CD4-positive, alpha-beta T cell treated with Interleukin-6 for 4 hours (primary cell): ENCODE data around the gene CLASP1.
"Not testable (repeated sequence)": the region's sequence is repeated elsewhere in the genome, so short reads cannot be mapped to it uniquely, and the experiment has no call there.

Experiments used
- DNase-seq: peaks from one replicate; pipeline ENCODE4 v3.0.0-alpha.2; 2020; ENCODE audit warnings: mixed read lengths

The CLASP1 gene

DNA sequence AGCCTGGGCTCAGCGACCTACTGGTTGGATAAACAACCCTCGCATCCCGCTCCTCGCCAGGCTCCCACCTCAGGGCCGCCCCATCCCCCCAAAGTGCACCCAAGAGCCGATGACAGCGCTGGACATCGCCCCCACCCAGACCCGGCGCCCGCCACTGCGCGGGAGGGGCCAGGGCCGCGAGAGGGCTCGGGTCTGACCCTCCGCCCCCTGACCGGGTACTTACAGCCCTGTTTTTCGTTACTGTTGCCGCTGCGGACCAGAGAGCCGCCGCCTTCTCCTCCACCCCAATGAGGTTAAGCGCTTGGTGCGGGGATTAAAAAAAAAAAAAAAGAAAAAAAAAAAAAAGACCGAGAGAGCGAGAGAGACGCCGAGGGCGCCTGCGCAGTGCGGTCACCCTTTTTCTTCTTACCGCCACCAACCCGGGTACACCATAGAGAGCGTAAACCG lies at the start of gene CLASP1:
CLASP1 (minus strand) TSS at position 314 of the 447 bp plus-strand sequence. CDS start 43,567 bp downstream, outside the sequence.
- DNase-seq: no peak

DNA sequence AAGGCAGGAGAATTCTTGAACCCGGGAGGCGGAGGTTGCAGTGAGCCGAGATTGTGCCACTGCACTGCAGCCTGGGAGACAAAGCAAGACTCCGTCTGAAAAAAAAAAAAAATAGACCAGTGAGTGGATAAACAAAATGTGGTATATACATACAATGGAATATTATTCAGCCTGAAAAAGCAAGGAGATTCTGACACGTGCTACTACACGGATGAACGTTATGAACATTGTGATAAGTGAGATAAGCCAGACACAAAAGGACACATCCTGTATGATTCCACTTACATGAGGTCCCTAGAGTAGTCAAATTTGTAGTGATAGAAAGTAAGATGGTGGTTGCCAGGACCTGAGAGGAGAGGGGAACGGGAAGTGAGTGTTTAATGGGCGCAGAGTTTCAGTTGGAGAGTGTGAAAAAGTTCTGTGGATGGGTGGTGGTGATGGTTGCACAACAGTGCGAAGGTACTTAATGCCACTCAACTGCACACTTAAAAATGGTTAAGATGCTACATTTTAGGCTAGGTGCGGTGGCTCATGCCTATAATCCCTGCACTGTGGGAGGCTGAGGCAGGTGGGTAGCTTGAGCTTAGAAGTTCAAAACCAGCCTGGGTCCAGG lies 49.2 kb upstream of the CLASP1 start:
- peak; percentile 2 for DNase-seq

DNA sequence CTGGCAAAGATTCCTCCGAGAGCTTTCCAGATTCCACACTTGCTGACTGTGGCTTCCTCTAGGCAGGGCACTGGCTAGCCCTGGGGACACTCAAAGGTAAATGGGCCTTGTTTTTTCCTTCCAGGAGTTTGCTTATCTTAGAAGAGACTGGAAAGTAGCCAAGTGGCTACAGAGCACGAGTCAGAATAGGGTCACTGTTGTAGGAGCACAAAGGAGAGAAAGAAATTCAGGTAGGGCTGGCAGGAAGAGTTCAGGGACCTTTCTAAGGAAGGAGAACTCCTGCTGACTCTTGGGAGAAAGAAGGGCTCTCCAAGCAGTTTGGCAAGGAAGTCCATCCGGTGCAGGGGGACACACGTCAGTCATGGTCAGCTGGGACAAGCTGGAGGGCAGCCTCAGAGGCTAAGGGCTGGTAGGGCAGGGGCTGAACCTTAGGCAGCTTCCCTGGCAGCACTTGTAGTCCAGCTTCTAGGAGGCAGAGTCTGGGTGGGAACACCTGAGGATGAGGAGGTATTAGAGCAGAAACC lies 47.9 kb upstream of the CLASP1 start:
- DNase-seq: no peak

DNA sequence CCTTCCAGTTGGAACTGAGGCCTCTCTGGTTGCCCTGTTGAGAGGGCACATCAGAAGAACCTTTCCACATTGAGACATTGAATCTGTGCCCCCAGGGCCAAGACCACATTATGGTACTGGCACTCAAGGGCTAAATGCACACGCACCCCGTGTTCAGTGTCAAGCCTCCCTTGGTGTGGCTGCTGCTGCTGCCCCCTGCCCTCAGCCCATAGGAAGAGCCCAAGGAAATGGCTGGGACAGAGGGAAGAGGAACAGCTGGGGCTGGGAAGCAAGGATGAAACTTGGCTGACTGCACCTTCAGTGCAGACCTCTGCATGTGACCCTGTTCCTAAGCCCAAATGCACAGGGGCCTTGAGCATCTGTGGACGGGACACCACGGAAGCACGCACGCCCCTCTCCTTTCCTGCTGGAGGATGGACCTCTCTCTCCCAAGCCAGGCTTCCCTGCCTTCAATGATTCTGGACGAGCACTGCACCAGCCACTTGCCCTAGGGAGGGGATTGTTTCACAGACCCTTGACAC lies 47.2 kb upstream of the CLASP1 start:
- DNase-seq: no peak

DNA sequence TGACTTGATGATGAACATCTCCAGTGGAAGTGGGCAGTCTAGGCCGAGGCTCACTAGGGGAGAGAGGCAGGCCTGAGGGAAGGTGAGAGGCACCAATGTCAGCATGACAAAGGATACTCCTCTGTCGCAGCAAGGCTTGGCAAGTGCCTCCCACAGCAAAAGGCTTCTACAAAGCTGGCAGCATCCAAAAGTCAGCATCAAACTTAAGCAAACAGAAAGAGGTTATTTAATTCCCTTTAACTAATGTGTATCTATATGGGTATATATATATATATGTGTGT lies 45.8 kb upstream of the CLASP1 start:
- no peak for DNase-seq

DNA sequence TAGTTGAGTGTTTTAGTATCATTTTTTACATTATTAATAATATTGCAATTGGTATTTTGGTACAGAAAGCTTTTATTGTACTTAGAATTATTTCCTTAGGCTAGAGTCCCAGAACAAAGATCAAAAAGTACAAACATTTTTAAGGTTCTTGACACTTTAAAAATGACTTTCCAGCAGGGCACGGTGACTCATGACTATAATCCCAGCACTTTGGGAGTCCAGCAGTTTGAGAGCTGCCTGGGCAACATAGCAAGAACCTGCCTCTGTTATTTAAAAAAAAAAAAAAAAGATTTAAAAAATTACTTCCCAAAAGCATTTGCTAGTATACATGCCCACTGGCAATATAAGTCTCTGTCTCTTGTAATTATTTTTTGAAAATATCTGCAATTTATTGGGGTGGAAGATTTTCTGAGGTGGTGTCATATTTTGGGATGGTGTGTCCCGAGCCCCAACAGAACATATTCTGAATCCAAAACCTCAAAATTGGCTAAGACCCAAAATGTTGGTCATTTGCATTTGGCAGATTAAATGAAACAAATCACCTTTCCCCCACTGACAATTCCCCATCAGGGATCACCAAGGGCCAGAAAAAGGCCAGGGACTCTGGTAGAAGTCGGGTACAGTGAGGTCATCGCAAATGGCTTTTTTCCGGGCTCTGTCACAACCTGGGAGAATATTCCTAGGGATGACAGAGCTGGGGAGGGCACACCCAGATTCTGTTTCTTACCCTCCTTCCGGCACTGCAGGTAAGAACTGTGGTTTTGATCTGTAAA lies 45.3 kb upstream of the CLASP1 start:
- no peak for DNase-seq

GRCh38 chr2:121690572-121690971 lies 41.3 kb upstream of the CLASP1 start:
- DNase-seq: not testable (repeated sequence)

DNA sequence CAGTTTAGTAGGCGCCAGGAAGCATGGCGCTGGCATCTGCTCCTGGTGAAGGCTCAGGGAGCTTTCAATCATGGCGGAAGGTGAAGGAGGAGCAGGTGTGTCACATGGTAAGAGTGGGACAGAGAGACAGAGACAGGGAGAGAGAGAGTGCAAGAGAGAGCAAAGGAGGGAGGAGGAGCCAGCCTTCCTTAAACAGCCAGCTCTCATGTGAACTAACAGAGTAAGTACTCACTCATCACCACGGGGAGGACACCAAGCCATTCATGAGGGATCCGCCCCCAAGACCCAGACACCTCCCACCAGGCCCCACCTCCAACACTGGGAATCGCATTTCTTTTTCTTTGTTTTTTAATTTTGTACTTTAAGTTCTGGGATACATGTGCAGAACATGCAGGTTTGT lies 40.8 kb upstream of the CLASP1 start:
- DNase-seq: no peak

DNA sequence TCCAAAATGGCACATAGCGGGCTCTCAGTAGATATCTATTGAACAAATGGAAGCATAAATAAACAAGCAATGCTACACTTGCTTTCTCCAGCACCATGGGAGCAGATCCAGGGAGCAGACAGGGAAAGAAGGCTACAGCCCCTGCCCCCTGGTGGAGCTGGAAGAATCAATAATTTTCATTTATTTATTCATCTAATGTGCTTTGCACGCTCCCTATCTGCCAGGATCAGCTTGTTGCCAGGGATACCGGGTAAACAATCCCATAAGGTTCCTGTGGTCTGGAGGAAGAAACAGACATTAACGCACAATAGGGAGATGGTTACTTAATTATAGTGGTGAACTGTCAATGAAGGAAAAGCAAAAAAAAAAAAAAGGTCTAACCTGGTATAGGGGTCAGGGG lies 40.1 kb upstream of the CLASP1 start:
- DNase-seq: peak; percentile 13

DNA sequence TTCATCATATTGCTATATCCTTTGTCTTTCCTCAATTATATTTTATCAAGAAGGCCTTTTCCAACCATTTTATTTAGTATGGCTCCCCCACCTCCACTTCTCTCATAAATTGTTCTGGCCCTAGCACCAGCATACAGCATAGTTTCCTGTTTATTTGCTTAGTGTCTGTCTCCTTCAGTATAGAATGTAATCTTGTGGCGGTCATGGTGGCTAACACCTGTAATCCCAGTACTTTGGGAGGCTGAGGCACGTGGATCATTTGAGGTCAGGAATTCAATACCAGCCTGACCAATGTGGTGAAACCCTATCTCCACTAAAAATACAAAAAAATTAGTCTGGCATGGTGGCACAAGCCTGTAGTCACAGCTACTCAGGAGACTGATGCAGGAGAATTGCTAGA lies 39.6 kb upstream of the CLASP1 start:
- DNase-seq: no peak

GRCh38 chr2:121686902-121687301 lies 37.6 kb upstream of the CLASP1 start:
- DNase-seq: no peak

- no peak for DNase-seq
Observed at GRCh38 chr2:121686218-121686617, 37.0 kb upstream of the CLASP1 start.

DNA sequence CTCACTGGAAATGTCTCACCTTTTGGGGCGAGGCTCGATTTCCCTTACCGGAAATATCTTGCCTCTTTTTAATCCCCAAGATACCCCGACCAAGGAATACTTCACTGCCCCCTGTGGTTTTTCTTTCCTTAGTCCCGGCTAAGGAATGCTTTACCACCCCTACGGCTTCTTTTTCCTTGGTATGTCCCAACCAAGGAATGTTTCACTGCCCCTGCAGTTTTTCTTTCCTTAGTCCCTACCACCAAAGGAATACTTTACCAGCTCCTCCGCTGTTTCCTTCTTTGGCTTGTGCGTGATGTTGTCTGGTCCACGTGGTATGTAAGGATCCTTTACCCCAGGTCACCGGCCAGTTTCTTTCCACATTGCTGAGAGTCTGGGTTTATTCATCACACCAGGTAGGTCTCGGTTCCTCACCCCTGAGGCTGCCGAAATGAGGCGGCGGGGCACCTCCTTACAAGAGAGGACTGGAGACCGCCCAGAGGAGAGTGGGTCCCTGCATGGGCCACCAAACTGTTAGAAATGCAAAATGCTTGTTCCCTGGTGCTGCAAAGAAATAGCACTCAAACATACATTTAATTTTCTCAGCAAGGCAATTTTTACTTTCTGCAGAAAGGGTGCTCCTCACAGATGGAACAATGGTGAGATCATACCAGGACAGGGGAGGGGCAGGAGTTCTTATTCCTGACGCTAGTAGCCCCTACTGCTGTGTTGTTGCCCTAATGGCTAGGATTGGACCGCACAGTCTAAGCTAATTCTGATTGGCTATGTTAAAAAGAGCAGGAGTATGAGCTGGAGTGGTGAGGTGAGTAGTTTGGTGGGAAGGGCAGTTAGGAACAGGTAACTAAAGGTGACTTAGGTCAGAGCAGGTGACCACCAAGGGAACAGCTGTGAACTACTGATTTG lies 33.4 kb upstream of the CLASP1 start:
- DNase-seq: no peak

DNA sequence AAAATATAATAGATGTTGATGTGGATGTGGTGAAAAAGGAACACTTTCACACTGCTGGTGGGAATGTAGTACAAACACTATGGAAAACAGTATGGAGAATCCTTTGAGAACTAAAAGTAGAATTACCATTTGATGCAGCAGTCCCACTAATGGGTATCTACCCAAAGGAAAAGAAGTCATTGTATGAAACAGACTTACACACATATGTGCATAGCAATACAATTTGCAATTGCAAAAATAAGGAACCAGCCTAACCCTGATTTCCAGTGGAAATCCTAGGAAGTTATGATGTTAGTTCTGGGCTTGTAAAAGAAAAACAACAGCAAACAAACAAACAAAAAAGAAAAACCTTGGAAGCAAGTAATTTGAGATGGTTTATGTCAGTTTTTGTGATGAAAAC lies 28.6 kb upstream of the CLASP1 start:
- DNase-seq: no peak

DNA sequence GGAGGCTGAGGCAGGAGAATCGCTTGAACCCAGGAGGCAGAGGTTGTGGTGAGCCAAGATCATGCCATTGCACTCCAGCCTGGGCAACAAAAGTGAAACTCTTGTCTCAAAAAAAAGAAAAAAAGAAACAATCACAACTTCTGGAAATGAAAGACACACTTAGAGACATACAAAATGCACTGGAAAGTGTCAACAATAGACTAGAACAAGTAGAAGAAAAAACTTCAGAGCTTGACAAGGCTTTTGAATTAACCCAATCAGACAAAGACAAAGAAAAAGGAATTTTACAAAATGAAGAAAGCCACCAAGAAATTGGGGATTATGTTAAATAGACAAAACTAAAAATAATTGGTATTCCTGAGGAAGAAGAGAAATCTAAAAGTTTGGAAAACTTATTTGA lies 22.4 kb upstream of the CLASP1 start:
- DNase-seq: not testable (repeated sequence)

DNA sequence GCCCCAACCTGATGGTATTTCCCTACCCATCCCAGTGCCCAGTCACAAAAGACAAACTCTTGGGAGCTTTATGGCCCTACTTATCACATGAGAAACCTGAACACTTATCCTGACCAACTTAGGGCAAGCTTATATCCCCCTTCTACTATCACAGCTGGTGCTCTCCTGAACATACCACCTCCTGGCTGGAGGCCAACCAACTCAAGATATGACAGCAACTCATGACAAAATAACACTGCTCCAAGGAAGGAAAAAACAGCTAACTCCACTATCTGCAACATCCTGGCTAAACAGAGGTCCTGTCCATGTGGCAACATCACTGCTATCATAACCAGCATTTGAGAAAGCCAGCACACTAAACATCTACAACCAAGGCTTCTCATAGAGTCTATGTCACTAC lies 20.9 kb upstream of the CLASP1 start:
- no peak for DNase-seq

- DNase-seq: no peak
Observed at GRCh38 chr2:121667618-121668017, 18.4 kb upstream of the CLASP1 start.

DNA sequence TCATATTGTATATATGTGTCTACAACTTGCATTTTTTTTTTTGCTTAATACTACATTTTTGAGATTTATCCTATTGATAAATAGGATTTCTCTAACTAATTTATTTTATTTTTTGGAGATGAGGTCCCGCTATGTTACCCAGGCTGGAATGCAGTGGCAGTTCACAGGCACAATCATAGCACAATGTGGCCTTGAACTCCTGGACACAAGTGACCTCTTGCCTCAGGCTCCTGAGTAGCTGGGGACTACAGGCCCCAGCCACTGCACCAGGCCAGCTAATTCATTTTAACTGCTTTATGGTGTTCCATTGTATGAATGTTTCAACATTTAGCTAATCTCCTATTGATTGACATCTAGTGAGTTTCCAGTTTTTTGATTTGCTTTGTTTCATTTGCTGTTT lies 16.8 kb upstream of the CLASP1 start:
- DNase-seq: no peak

DNA sequence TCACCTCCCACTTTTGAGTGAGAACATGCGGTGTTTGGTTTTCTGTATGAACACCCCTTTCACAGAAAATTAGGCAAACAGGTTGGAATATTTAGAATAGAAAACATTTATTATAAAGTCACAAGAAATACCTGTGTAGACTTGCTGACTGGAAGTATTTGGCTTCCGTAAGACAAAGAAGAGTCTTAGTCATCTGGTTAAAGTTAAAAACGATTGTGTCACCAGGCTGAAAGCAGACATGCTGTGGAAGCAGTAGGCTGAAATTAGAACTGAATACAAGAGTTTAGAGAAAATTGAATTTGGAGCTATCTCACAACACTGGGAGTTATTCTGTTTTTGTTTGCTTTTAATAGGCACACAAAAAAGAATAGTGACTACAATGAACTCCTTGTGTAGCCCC lies 16.2 kb upstream of the CLASP1 start:
- DNase-seq: no peak

DNA sequence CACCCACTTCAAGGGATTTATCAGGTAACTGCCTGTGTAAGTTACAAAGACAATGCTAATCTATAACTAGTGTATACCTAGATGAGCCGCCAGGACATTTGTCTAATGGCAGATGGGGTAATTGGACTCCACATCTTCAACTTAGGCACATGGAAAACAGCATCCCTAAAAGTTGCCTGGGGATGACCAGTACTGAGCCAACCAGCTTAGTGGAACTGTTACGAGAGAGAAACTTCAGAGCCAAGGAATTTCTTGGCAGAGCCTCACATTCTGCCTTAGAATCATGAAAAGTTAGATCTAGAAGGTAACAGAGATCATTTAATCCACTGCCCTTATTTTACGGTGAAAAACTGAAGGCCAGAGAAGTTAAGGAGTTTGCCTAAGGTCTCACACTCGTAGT lies 15.5 kb upstream of the CLASP1 start:
- DNase-seq: no peak

GRCh38 chr2:121664086-121664485 lies 14.8 kb upstream of the CLASP1 start:
- DNase-seq: no peak

DNA sequence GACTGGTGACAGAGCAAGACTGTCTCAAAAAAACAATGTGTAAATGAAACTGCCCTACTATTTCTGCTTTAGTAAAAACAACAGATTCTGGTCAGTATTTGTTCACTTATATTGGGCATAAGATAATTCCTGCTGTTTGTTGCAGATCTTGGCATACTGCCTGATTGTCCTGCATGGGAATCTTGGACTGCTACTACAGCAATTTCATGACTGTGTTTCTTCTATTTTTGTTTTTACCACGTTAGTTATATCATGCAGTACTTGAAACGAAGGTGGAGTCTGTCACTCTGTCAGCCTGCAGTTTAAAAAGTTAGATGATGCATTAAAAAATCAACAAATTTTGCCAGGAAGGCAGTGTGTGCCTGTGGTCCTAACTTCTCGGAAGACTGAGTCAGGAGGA lies 14.2 kb upstream of the CLASP1 start:
- DNase-seq: no peak

DNA sequence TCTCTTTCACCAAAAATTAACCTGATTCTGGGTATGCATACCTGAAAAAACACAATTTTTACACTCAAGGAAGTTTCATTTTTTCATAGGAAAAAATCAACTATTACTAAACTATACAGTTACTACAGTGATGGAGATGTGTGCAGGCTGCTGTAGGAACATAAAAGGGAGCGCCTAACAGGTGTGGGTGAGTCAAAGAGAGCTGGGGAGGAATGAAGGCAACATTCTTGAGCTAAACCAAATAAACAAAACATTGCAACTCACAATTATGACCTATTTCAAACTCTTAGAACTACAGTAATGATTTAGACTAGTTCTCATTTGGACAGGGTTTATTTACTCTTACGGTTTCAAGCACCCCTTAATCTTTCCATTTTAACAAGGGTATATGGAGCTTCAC lies 13.4 kb upstream of the CLASP1 start:
- DNase-seq: no peak
